HG02588 (cell line): ENCODE data around the gene KCNMA1.

ENCODE experiments used
- ATAC-seq: cut with Tn5 transposase; IDR thresholded peaks from one replicate; pipeline ENCODE4 v1.9.1; 2021; ENCODE audit warnings: mild to moderate bottlenecking, moderate library complexity; ENCODE audit not compliant: unreplicated experiment

The KCNMA1 gene

GRCh38 chr10:77201135-77202106 is 436.2 kb downstream of the KCNMA1 start:
- ATAC-seq, result no peak

DNA sequence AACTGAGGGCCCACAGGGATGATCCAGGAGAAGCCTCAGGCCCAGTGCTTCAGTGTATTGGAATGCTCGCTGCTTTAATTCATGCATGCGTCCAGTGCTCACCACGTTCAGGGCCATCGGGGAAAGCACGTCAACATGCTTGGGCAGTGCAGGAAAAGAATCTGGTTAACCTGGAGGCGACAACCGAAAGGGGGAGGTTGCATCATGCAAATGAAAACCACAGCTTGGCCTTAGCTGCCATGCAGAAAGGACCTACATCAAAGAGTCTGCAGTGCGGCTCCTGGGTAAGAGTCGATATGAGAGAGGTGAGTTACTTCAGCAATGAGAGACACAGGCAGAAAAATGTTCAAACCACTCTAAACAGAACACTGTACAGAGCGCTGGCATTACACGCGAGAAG is 440.1 kb downstream of the KCNMA1 start:
- no peak for ATAC-seq

DNA sequence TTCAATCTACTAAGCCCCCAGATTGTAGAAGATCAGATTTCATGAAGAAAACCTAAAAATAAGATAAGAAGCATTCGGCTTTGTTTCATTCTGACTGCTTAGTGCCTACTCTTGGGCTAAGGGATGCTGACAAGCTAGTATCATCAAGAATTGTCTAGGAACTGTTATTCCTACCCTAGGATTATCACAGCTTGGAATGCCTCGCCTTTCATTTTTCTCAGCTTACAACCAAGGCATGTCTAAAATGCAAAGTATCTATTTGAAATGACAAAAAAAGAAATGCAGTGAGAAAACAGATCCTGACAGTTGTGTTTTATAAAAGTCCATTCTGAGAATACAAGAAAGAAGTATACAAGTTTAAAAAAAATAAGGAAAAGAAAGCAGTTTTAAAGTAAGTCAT is 441.0 kb downstream of the KCNMA1 start:
- ATAC-seq, result no peak

DNA sequence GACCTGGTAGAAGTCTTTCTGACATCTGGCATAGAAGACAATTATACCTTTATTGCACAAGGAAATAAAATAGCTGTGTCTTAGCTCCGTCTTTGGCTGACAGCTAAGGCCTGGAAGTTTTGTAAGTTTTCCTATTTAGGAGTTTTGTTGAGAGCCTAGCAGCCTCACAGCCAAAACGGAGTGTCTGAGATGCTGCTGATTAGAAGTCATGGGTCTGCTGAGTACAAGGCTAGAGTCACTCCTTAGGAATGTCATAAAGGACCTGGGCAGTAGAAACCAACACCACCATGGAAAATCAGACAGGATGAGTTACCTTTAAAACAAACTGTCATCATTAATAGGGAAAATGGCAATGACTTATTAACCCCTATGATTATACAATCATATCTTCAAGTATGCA is 442.5 kb downstream of the KCNMA1 start:
- no peak for ATAC-seq

- ATAC-seq, result no peak
Observed at GRCh38 chr10:77193001-77193400, 444.6 kb downstream of the KCNMA1 start.

GRCh38 chr10:77192402-77192801 is 445.2 kb downstream of the KCNMA1 start:
- ATAC-seq, result no peak

DNA sequence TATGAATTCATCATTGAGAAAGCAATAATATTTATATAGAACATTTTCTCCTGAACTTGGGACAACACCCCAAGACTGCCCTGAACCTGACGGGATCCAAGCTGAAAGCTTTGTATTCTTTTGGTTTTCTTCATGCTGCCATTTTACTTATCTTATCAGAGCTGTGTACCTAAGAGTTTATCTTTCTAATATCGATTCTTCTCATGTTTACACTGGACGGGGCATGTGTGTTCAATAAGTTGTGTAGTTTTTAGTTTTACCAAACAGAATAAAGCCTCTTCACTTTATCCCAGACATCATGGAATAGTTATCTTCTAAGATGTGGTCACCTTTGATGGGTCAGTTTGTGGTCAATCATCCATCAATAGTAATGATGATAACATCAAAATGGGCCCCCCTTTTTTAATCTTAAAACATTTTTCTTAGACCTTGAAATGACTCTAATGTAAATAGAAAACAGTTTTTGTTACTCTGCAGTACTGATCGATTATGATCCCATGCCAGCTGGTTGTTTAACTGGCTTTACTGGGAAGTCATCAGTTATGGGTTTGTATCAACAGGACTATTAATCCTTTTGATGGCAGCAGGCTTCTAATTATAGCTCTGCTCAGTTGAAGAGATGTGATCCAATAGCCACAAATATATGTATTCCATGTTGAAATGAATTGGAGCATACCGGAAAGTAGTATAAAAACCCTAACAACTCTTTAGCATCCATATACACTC is 446.1 kb downstream of the KCNMA1 start:
- ATAC-seq, result no peak

DNA sequence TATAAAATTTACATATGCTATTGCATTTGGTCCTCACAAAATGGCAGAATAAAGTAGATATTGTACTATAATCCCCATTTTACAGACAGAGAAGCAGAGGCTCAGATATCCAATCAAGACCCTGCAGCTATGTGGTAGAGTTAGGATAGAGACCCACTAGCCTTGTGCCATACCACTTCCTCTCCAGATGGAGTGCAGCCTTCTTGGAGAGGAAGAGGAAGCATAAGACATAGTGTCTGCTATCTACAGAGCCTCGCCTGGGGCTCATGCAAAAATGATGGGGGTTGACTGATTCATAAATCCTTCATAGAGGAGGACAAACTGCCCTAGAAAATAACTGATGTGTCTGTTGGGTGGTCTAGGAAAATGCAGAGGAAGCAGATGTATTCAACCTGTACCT is 447.3 kb downstream of the KCNMA1 start:
- no peak for ATAC-seq

GRCh38 chr10:77189520-77189919 is 448.1 kb downstream of the KCNMA1 start:
- ATAC-seq, result no peak

DNA sequence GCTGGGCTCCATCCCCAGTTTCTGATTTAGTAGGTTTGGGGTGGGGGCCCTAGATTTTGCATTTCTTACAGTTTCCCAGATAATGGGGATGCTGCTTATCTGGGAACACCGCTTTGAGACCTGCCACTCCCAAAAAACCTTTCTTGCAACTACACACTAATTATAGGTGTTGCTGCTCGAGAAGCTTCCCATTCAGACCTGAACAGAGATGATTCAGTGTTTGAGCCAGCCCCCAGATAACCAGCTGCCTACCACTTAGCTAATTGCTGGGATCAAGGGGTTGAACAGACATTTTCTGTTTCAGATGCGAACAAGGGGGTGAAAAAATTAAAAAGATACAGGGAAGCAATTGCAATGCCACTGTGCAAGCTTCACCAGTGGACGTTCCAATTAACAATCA is 448.5 kb downstream of the KCNMA1 start:
- no peak for ATAC-seq

DNA sequence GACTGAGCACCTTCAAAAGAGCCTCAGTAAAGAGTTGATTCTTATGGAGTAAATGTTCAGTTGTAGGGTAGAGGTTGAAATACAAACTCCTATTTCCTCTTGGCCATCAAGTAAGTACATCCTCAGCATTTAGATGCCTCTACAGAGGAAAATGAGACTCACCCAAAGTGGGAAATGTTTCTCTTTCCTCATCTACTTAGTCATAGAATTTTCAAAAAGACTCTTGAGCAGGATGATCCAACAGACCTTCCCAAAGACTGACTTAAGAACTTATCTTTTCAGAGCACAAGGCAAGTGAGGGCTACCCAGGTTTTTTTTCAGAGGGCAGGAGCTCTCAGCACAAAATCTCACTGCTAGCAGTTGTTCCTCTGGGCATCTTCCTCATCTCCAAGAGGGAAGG is 449.1 kb downstream of the KCNMA1 start:
- no peak for ATAC-seq

DNA sequence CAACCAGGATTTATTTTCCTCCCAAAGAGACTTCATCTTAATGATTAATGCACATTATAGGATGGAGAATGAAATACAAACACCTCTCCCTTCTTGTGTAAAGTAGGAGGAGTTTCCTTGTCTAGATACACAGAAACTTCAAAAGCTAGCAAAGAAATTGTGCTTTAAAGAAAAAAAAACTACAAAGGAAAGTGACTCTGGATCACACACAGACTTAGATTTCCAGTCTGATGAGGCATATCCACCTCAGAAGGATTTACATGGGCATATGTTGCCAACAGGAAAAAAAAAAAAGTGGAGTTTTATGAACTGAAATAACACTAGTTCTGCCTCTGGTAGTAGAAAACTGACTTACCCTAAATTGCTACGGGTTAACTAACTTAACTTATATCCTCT is 449.6 kb downstream of the KCNMA1 start:
- no peak for ATAC-seq

DNA sequence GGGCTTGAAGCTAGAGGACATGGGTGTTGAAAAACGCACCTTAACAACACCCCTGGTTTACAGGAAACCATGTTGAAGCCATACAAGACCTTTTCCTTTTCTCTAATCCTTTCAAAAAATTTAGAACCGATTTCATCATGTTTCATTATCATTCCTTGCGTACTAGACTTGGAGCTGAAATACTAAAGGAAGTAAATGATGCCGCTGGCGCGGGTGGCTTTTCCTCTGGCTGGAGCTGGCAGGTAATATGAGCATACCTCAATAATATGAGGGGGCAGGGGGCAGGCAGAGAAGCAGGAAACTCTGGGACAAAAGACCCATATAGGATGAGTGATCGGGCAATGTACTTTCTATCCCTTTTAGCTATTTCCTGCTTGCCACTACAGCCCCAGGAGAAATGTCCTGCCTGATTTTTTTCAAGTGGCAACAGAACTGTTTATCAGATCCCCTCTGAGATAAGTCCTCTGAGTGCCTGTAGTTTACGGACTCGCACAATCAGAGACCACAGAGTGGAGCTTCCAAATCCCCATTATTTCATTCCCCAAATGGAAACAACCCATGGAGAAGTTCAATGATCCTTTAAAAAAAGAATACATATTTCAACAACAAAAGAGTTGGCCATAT is 450.1 kb downstream of the KCNMA1 start:
- no peak for ATAC-seq

DNA sequence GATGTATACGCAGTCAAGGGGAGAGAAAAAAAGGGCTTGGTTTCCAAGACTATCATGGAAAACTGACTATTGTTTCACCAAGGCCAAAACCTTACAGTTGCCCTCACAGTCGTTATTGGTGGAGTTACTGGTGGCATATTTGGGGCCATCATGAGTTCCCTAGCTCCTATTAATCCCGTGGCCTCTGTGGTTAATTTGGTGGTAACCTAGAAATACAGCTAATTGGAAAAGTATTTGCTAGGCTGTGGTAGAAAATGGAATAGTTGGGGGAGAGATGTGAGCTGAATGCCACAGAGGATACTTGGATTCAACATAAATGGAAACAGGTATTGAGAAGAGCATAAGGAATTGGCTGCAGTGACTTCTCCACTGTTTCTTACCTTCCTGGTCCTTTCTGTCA is 450.7 kb downstream of the KCNMA1 start:
- no peak for ATAC-seq

GRCh38 chr10:77185696-77186095 is 451.9 kb downstream of the KCNMA1 start:
- ATAC-seq, result no peak

- no peak for ATAC-seq
Observed at GRCh38 chr10:77182803-77183202, 454.8 kb downstream of the KCNMA1 start.

- ATAC-seq, result no peak
Observed at GRCh38 chr10:77180794-77181193, 456.8 kb downstream of the KCNMA1 start.

DNA sequence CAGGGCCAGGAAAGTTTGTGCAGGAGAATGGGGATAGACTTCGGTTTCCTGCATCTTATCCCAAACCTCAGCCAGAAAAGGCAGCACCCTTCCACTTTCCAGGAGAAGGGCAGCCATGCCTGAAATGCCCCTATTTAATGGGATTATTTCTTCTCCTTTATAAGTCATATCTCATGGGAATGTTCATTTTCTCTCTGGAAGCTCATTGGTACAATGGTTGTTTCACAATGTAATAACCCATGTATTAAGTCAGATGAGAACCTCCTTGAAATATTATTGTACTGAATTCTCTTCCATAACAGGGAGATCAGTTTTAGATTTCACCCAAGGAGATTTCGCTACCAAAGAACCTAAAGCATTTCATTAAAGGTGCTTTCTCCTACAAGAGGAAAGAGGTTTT is 457.5 kb downstream of the KCNMA1 start:
- ATAC-seq, result no peak

DNA sequence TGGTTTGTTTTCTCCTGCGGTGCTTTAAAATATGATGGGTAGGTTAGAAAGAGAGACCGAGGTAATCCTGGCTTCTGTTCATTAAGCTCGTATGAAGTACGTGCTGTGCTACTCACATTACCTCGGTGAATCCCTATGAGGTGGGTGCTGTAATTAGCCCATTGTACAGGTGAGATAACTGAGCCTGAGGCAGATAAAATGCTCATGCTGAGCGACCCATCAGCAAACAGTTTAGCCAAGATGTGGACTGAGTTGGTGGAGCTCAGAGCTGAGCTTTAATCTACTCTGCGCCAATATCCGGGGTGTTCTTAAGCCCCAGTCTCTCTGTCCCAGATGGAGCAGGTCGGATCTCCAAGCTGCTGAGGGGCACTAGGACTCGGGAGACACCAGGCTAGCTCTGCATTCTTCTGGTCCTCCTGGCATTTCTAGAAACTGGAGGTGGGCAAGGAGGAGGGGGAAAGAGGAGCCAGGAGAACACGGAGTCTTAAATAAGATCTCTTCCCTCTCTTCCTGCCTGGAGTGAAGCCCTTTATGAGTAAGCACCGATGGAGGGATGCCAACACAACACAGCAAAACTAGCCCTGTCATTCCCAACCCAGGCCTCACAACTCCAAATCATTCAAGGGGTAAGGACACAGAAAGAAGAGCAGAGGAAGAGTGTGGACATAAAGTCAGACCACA is 458.5 kb downstream of the KCNMA1 start:
- ATAC-seq, result no peak

- ATAC-seq, result no peak
Observed at GRCh38 chr10:77177589-77177988, 460.0 kb downstream of the KCNMA1 start.

DNA sequence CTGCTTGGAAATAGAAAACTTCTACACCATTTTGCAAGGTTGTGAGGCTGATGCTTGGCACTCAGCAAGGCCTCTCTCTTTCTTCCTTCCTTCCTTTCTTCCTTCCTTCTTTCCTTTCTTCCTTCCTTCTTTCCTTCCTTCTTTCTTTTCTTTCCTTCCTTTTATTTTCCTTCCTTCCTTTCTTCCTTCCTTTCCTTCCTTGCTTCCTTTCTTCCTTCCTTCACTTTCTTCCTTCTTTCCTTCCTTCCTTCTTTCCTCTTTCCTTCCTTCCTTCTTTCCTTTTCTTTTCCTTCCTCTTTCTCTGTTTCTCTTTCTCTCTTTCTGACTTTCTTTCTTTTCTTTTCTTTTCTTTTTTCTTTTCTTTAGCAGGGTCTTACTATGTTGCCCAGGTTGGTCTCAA is 460.4 kb downstream of the KCNMA1 start:
- ATAC-seq, result no peak
